Neuron (in vitro differentiated cells): ENCODE results near the gene EEF1G.
"Not testable (repeated sequence)": the region's sequence is repeated elsewhere in the genome, so short reads cannot be mapped to it uniquely, and the experiment has no call there.

Experiments
- H2AFZ ChIP-seq: one replicate; pipeline ENCODE4 v1.6.1; 2013; ENCODE audit warnings: low read depth, mild to moderate bottlenecking, inconsistent platforms, low read length, moderate library complexity
- H3K27me3 ChIP-seq: one replicate; pipeline ENCODE4 v1.6.1; 2013; ENCODE audit warnings: low read length; ENCODE audit not compliant: insufficient read depth
- H3K36me3 ChIP-seq: one replicate; pipeline ENCODE4 v1.6.1; 2013; ENCODE audit warnings: low read length; ENCODE audit not compliant: insufficient read depth
- H3K4me1 ChIP-seq: one replicate; pipeline ENCODE4 v1.6.1; 2013; ENCODE audit warnings: low read length; ENCODE audit not compliant: insufficient read depth
- H3K4me3 ChIP-seq: 2 replicates; pipeline ENCODE4 v1.5.1; 2013; ENCODE audit warnings: mild to moderate bottlenecking, low read length, moderate library complexity
- H3K9me3 ChIP-seq: one replicate; pipeline ENCODE4 v1.6.1; 2013; ENCODE audit warnings: low read length

The EEF1G gene

DNA sequence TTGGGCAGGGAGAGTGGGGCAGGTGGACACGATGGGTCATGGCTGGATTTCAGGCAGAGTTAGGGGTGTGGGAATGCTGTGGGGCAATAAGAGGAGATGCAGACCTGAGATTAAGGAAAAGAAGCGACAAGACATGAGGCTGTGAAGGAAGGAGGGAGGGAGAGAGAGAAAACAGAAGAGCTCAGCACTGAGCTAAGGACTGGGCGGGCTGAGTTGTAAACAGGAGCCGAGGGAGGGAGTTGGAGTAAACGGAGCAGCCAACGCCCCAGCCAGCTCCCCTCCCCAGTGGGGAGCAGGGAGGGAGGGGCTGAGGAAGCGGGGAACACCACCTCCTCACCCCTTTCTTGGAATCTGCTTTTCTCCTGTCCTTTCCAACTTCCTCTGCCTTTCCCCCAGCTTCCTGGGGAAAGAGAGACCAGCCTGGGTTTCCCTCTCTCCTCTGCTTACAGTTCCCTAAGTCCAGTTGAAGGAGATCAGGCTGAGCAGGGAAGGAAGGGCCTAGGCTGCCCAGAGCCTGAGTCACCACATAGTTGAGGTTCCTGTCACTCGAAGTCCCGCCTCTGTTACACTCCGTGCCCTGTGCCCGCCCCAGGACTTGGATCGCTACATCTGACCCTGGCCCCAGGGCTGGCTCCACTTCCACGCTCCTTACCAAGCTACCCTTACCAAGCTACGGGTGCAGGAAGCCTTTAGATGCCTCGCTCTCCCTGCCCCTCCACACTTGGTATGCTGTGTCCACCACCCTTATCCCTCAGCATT lies 20.4 kb downstream of the EEF1G start:
- no peak overlapping the region for H3K4me3 ChIP-seq
- peaks cover 47% of the 10 kb centered on the region for H3K4me1 ChIP-seq
- H3K27me3 ChIP-seq, result no peaks in the 10 kb centered on the region
- peaks cover 11% of the 10 kb centered on the region for H3K36me3 ChIP-seq
- H3K9me3 ChIP-seq, result no peaks in the 10 kb centered on the region
- no peak overlapping the region for H2AFZ ChIP-seq

GRCh38 chr11:62552485-62553079 lies 21.1 kb downstream of the EEF1G start:
- H3K27me3 ChIP-seq, result no peaks in the 10 kb centered on the region
- peaks cover 52% of the 10 kb centered on the region for H3K4me1 ChIP-seq
- H2AFZ ChIP-seq, result no peak overlapping the region
- no peak overlapping the region for H3K4me3 ChIP-seq
- peaks cover 9% of the 10 kb centered on the region for H3K36me3 ChIP-seq
- H3K9me3 ChIP-seq, result no peaks in the 10 kb centered on the region

DNA sequence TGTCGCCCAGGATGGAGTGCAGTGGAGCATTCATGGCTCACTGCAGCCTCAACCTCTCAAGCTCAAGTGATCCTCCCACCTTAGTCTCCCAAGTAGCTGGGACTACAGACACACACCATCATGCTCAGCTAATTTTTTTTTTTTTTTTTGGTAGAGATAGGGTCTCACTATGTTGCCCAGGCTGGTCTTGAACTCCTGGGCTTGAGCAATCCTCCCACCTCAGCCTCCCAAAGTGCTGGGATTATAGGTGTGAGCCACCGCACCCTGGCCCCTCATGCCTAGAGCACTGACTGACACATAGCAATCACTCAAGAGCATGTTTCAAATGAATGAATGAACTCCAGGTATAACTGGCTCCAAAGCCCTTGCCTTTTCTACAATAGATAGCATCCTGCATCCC lies 23.2 kb downstream of the EEF1G start:
- not testable (repeated sequence) for H3K9me3 ChIP-seq, H2AFZ ChIP-seq, H3K4me3 ChIP-seq, H3K36me3 ChIP-seq, H3K27me3 ChIP-seq
- peaks cover 50% of the 10 kb centered on the region for H3K4me1 ChIP-seq

- Histone ChIP-seq H3K27me3 (no peaks in the 10 kb centered on the region), H3K4me1 (peaks cover 50% of the 10 kb centered on the region)
These were observed 25.0 kb downstream of the EEF1G start for GRCh38 chr11:62548545-62549335.

DNA sequence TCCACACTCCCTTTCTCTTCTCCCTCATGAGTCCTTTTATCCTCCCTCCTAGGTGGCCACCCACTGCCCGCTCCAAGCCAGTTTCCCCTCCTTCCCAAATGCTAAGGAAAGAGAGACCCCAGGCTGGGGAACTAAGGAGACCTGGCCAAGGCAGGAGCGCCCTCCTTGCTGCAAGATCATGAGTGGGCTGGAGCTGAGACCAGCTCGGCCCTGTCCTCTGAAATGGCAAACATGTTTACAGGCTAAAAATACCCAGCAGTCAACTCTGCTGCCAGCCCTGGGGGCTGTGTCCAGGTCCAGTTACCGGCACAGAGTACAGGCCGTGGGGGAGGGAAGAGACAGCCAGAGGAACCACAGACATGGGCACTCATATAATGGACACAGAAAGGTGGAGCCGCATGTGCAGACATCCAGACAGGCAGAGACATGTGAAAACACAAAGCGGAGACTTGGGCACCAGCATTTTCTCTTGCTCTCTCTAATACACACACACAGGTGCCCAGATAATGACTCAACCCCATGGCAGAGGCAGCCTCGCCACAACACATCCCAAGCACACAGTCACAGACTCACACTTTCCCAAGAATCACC lies 25.9 kb downstream of the EEF1G start:
- Histone ChIP-seq H3K36me3 (no peaks in the 10 kb centered on the region), H3K9me3 (no peaks in the 10 kb centered on the region), H3K27me3 (peaks cover 5% of the 10 kb centered on the region), H2AFZ (no peak overlapping the region), H3K4me3 (no peak overlapping the region), H3K4me1 (peaks cover 46% of the 10 kb centered on the region)

More at GRCh38 chr11:62548545-62549335, 25.0 kb downstream of the EEF1G start:
- Histone ChIP-seq H3K36me3 (no peaks in the 10 kb centered on the region), H3K4me3 (no peak overlapping the region), H3K9me3 (no peaks in the 10 kb centered on the region), H2AFZ (no peak overlapping the region)

DNA sequence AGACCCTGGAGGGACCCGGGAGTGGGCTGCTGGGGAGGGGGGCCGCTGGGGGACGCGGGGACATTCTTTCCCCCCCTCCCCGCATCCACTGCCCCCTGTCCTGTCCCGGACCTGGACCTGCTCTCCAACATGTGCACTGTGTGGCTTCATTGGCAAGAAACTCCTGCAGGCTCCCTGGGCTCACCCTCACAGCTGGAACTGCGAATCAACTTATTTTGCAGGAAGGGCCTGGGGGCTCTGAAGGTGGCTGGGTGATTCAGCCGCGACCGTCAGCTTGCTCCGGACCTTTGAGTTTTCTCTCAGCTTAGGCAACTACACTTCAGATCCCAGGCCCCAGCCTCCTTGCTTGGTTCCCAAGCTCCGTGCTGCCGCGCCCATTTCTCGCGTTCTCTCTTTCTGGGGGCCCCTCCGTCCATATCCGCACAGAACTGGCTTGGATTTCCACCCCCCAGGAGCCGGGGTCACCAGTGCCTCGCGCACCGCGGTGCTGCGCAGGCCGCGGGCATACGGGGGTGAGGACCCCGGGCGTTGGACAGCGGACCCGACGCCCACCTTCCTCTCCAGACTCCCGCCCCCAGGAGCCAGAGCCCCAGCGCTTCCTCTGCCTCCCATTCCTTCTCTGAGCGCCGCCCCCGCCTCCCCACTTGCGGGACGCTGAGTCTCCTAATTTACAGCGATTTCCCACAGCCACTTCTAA lies 26.6 kb downstream of the EEF1G start:
- Histone ChIP-seq H3K27me3 (peaks cover 5% of the 10 kb centered on the region), H3K36me3 (no peaks in the 10 kb centered on the region), H3K4me3 (peak overlapping the region; percentile 31), H3K9me3 (no peaks in the 10 kb centered on the region), H3K4me1 (peaks cover 46% of the 10 kb centered on the region), H2AFZ (no peak overlapping the region)

DNA sequence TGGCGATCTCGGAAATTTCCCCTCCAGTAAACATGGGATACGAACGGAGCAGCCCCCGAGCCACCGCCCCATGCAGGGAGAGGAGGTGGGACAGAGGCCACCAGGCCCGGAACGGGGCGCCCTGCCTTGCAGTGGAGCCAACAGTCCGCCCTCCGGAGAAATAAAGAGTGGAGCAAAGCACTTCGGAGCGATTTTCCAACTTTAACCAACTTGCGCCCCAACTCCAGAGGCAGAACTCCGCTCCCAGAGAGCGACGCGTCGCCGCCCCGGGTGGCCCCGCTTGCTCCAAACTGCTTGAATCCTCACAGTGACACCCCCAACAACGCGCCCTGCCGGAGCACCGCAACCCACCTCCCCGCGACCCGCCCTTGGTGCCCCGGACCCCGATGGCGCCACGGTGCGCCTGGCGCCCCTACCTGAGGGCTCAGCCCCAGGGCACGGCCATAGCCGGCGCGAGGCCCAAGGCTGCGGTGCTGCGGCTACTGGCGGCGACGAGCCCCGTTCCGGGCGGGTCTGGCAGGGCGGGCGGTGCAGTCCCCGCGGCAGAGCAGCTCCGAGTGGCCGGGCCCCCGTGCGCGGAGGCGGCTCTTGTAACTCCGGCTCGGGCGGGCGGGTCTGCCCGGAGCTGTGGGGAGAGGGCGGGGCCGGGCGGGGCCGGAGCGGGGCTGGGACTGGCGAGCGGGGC lies 27.3 kb downstream of the EEF1G start, which contains the start of gene AHNAK:
Gene AHNAK, minus strand, starts transcription at position 563 of the 685 bp plus-strand sequence. CDS start 10,708 bp downstream, outside the sequence.
- peaks cover 5% of the 10 kb centered on the region for H3K27me3 ChIP-seq
- H3K4me3 ChIP-seq, result peak within 1 kb of the TSS; percentile 49
- peaks cover 46% of the 10 kb centered on the region for H3K4me1 ChIP-seq
- peak within 1 kb of the TSS; percentile 62 for H2AFZ ChIP-seq
- H3K36me3 ChIP-seq, result no peaks in the 10 kb centered on the region
- no peaks in the 10 kb centered on the region for H3K9me3 ChIP-seq

GRCh38 chr11:62545437-62546243 lies 28.1 kb downstream of the EEF1G start:
- peaks cover 5% of the 10 kb centered on the region for H3K27me3 ChIP-seq
- H3K4me1 ChIP-seq, result peaks cover 52% of the 10 kb centered on the region
- peak overlapping the region; percentile 49 for H3K4me3 ChIP-seq
- H3K9me3 ChIP-seq, result no peaks in the 10 kb centered on the region
- no peaks in the 10 kb centered on the region for H3K36me3 ChIP-seq
- H2AFZ ChIP-seq, result peak overlapping the region; percentile 62

DNA sequence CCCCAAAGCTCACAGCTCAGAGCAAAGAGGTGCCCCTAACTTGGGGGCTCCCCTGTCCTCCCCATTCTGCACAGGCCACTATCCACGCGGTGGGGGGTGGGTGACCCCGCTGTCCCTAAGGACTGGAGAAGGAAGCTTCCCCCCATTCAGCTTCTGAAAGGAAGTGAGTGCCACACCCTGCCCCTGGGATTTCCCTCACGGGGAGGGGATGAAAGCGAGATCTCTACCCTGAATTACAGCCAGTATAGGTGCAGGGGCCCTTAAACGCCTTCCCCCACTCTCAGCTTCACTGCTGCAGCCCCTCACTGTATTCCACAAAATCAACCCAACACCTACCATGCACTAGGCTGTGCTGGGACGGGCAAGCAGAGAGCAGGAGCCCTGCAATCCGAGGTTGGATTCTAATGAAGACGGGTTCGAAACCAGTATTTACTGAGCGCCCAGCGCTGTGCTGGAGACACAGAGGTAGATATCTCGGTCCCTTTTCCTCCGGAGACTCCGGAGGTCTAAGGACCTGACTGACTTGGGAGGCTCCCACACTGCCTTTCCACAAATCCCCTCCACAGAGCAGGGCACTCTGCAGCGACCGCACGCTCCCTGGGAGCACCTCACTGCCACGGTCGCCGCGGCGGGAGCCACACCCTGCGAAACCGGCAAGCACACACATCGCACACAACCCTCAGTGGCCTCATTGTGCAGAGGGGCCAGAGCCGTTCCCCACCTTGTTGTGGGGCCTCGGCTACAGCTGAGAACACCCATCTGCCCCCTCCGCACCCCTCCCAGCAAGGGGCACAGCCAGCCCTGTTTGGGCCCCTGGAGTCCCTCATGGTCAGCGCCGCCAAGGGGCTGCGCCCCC lies 28.9 kb downstream of the EEF1G start:
- Histone ChIP-seq H3K4me1 (peaks cover 54% of the 10 kb centered on the region), H2AFZ (peak overlapping the region; percentile 62), H3K9me3 (no peaks in the 10 kb centered on the region), H3K4me3 (peak overlapping the region; percentile 49), H3K36me3 (no peaks in the 10 kb centered on the region), H3K27me3 (peaks cover 5% of the 10 kb centered on the region)

DNA sequence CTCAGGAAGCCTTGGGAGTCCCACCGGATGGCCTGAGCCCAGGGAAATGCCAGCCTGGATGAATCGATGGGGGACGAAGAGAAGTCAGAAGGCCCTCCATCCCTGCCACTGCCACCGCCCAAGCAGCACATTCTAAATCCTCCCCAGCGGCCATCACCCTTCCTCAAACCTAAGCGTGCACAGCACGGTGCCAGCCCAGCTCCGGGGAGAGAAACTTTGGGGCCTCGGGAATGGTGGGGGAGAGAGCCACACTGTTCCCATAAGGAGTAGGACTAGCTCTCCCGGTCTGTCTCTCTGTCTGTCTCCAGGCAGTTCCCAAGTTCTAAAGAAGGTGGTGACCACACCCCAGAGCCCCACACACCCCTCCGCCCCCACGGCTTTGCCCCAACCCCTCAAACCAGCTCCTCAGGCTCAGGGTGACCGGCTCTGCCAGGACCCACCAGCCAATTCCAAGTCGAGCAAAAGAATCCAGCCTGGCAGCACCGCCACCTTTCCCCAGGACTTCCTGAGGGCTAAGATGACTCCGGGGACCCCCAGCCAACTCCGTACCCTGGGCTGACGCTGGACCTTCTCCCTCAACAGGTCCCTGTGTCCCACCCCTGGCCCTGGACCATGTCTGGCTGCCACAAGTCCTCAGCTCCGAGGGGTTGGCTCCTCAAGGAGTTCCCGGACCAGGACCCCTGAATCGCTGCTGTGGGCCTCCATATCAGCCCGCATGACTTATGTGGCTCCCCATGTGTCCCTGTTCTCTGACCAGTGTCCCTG lies 29.8 kb downstream of the EEF1G start:
- Histone ChIP-seq H3K4me3 (no peak overlapping the region), H3K9me3 (no peaks in the 10 kb centered on the region), H3K36me3 (no peaks in the 10 kb centered on the region), H3K4me1 (peaks cover 57% of the 10 kb centered on the region), H3K27me3 (peaks cover 5% of the 10 kb centered on the region), H2AFZ (no peak overlapping the region)
